Measurements from ENCODE around the gene CDS2.

GRCh38 chr20:5153612-5154542 is 27.1 kb downstream of the CDS2 start:
- TF ChIP-seq EZH2phosphoT487 (IDR thresholded peaks at IDR 0.05; ENCODE audit: borderline replicate concordance) (no peak), YY1 (IDR thresholded peaks at IDR 0.05; ENCODE audit: extremely low read depth, insufficient replicate concordance, low read depth, low read length) (no peak), POLR2A (IDR thresholded peaks at IDR 0.05; ENCODE audit: borderline replicate concordance, extremely low read depth, insufficient read depth, insufficient read length) (no peak), ZBTB33 (IDR thresholded peaks at IDR 0.05; ENCODE audit: extremely low read depth, insufficient replicate concordance, low read length) (no peak), EGR1 (IDR thresholded peaks at IDR 0.05; ENCODE audit: low read depth) (no peak), MAX (IDR thresholded peaks at IDR 0.05) (peak; percentile 65; the same call in 1 of the 2 replicates), POLR2AphosphoS5 (IDR thresholded peaks at IDR 0.05; ENCODE audit: low read depth, low read length) (peak; percentile 33; the same call in 1 of the 2 replicates), FOSL1 (IDR thresholded peaks at IDR 0.05; ENCODE audit: low read depth) (peak; percentile 80), ZNF274 (IDR thresholded peaks at IDR 0.05; ENCODE audit: low read depth, low read length) (no peak), TCF7L2 (IDR thresholded peaks at IDR 0.05; ENCODE audit: borderline replicate concordance, extremely low read depth, insufficient read depth, insufficient read length) (no peak), EZH2 (IDR thresholded peaks at IDR 0.05) (no peak), CEBPB (IDR thresholded peaks at IDR 0.05; ENCODE audit: low read depth) (0 out of 2 replicates have a peak, but pooled peaks have one; percentile 28), RAD21 (IDR thresholded peaks at IDR 0.05; ENCODE audit: low read depth) (no peak)
- TF ChIP-seq, protein P1, sequence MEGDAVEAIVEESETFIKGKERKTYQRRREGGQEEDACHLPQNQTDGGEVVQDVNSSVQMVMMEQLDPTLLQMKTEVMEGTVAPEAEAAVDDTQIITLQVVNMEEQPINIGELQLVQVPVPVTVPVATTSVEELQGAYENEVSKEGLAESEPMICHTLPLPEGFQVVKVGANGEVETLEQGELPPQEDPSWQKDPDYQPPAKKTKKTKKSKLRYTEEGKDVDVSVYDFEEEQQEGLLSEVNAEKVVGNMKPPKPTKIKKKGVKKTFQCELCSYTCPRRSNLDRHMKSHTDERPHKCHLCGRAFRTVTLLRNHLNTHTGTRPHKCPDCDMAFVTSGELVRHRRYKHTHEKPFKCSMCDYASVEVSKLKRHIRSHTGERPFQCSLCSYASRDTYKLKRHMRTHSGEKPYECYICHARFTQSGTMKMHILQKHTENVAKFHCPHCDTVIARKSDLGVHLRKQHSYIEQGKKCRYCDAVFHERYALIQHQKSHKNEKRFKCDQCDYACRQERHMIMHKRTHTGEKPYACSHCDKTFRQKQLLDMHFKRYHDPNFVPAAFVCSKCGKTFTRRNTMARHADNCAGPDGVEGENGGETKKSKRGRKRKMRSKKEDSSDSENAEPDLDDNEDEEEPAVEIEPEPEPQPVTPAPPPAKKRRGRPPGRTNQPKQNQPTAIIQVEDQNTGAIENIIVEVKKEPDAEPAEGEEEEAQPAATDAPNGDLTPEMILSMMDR (IDR thresholded peaks at IDR 0.05 in 2 of 3, conservative IDR thresholded peaks at IDR 0.05 in 1 of 3; ENCODE audit: borderline replicate concordance in 1 of 3, insufficient read depth in 1 of 3, low read depth in 2 of 3, low read length in 2 of 3), result peak in 2 of 3 experiments; percentile 29 to 34; a peak in 3 of 6 replicates
